H1 (cell line): Measurements from ENCODE around the gene SIGLEC10.

Experiments used
- ATF3 ChIP-seq: IDR thresholded peaks from 2 replicates; pipeline ENCODE4 v1.6.1; 2011; ENCODE audit warnings: low read depth, mild to moderate bottlenecking, low read length; ENCODE audit not compliant: insufficient read depth
- CTCF ChIP-seq, 3 experiments: IDR thresholded peaks; 1 replicate in 2 of 3; 2 replicates in 1 of 3; pipeline versions ENCODE4 v1.5.1 to v1.6.1; 2011; ENCODE audit warnings: low read length in 3 of 3, mild to moderate bottlenecking in 3 of 3, inconsistent platforms in 2 of 3, low read depth in 1 of 3, moderate library complexity in 1 of 3; ENCODE audit not compliant: insufficient read depth in 1 of 3; ENCODE audit errors: control extremely low read depth in 1 of 3
- EP300 ChIP-seq, 2 experiments: IDR thresholded peaks; 1 replicate in 1 of 2; 2 replicates in 1 of 2; pipeline ENCODE4 v1.6.1; 2011 to 2012; ENCODE audit warnings: low read depth in 2 of 2, low read length in 2 of 2, mild to moderate bottlenecking in 2 of 2, borderline replicate concordance in 1 of 2, inconsistent platforms in 1 of 2, moderate library complexity in 1 of 2
- EZH2 ChIP-seq: fragments of 200-600 bp; sonication (generic); IDR thresholded peaks from 2 replicates; pipeline ENCODE4 v1.7.1; 2012; ENCODE audit warnings: low read depth, mild to moderate bottlenecking, moderate library complexity, low read length, inconsistent platforms; ENCODE audit not compliant: severe bottlenecking
- GABPA ChIP-seq: IDR thresholded peaks from 2 replicates; pipeline ENCODE4 v1.6.1; 2011; ENCODE audit warnings: mild to moderate bottlenecking, low read length, moderate library complexity, borderline replicate concordance; ENCODE audit not compliant: insufficient read depth
- MAFK ChIP-seq: IDR thresholded peaks from 2 replicates; pipeline ENCODE4 v1.6.1; 2012; ENCODE audit warnings: low read depth, mild to moderate bottlenecking, improper control_type of control experiment, low read length
- POLR2A ChIP-seq, 2 experiments: IDR thresholded peaks; 1 replicate in 1 of 2; 2 replicates in 1 of 2; pipeline ENCODE4 v1.6.1; 2011; ENCODE audit warnings: low read depth in 2 of 2, low read length in 2 of 2, mild to moderate bottlenecking in 2 of 2; ENCODE audit errors: control extremely low read depth in 1 of 2
- RAD21 ChIP-seq, 2 experiments: IDR thresholded peaks in 1 of 2; conservative IDR thresholded peaks in 1 of 2; 2 replicates each; pipeline ENCODE4 v1.6.1; 2011; ENCODE audit warnings: low read depth in 2 of 2, low read length in 2 of 2, improper control_type of control experiment in 1 of 2, inconsistent platforms in 1 of 2, mild to moderate bottlenecking in 1 of 2, moderate library complexity in 1 of 2
- SIRT6 ChIP-seq: IDR thresholded peaks from one replicate; pipeline ENCODE4 v1.7.1; 2012; ENCODE audit warnings: low read length, inconsistent platforms

GRCh38 chr19:51365211-51365964 is 52.1 kb downstream of the SIGLEC10 start:
- TF ChIP-seq GABPA (no peak), CTCF (IDR thresholded peaks at IDR 0.05; ENCODE audit: control extremely low read depth in 1 of 3, insufficient read depth in 1 of 3, low read depth in 1 of 3, low read length in 3 of 3) (no peak), EZH2 (no peak), SIRT6 (no peak), EP300 (IDR thresholded peaks at IDR 0.05; ENCODE audit: borderline replicate concordance in 1 of 2, low read depth in 2 of 2, low read length in 2 of 2) (no peak), ATF3 (no peak), MAFK (no peak), RAD21 (IDR thresholded peaks at IDR 0.05 in 1 of 2, conservative IDR thresholded peaks at IDR 0.05 in 1 of 2; ENCODE audit: low read depth in 2 of 2, low read length in 2 of 2) (no peak), POLR2A (IDR thresholded peaks at IDR 0.05; ENCODE audit: control extremely low read depth in 1 of 2, low read depth in 2 of 2, low read length in 2 of 2) (no peak)
